HG03097 (cell line): Measurements from ENCODE around the gene SH2D5.
"Not testable (repeated sequence)": the region's sequence is repeated elsewhere in the genome, so short reads cannot be mapped to it uniquely, and the experiment has no call there.

Source experiments
- ATAC-seq: cut with Tn5 transposase; IDR thresholded peaks from one replicate; pipeline ENCODE4 v1.9.1; 2021; ENCODE audit not compliant: unreplicated experiment, low FRiP score

The SH2D5 gene

GRCh38 chr1:20729155-20729931, 3.2 kb downstream of the SH2D5 start:
- ATAC-seq: no peak

- no peak for ATAC-seq
Observed at GRCh38 chr1:20728371-20729154, 3.9 kb downstream of the SH2D5 start.

DNA sequence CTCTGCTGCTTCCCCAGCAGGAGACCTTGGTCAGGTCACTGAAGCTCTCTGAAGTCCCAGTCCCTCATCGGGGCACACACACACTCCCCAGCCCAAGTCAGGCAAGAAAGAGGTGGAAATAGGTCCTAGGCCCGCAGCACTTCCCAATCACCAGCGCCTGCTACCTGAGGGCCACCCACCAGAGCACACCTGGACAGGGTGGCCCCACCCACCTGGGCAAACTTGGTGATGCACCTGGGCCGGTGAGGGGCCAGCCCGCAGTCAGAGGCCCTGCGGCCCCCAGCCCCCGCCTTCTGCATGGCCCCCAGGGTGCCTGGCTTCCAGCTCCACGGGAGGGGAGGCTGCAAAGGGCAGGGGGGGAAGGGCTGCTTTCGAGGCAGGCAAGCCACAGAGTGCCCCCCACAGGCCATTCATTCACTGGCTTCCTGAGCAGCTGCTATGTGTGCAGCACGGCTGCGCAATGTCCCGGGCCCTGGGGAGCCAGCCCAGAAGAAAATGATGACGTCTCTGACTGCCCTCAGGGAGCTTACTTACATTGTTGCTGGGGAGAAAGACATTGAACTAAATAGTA, 4.7 kb downstream of the SH2D5 start:
- no peak for ATAC-seq

DNA sequence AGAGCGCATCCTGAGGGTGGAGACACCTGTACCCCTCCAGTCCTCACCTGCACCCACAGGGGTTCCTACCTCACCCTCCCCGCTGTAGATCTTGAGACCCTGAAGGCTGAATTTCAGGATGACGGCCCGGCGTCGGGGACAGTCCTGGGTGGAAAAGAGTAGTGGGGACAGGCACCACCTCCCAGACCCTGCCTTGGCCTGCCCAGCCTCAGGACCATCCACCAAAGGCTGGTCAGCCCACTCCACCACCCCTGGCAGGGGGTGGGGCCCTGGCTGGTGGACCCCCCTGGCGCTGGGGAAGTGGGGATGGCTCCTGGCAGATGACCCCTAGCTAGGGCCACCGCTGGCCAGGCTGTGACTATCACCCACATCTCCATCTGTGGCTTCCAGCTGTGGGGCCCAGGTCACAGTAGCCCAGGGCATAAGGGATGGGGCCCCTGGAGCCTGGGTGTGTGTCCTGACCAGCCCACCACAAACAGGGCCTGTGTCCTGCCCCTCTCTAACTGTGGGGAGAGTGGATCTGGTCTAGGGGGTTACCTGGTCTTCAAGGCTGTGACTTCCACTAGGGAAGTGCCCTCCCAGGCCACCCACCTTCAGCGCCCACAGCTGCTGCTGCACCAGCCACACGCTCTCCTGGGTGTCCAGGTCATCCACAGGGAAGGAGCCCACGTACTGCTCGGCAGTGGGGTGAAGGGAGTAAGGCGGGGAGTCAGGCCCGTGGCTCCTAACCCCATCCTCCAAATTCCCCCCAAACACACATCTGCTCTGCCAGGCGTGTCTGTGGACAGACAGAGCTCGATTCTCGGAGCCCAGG, 5.4 kb downstream of the SH2D5 start:
- ATAC-seq: no peak

DNA sequence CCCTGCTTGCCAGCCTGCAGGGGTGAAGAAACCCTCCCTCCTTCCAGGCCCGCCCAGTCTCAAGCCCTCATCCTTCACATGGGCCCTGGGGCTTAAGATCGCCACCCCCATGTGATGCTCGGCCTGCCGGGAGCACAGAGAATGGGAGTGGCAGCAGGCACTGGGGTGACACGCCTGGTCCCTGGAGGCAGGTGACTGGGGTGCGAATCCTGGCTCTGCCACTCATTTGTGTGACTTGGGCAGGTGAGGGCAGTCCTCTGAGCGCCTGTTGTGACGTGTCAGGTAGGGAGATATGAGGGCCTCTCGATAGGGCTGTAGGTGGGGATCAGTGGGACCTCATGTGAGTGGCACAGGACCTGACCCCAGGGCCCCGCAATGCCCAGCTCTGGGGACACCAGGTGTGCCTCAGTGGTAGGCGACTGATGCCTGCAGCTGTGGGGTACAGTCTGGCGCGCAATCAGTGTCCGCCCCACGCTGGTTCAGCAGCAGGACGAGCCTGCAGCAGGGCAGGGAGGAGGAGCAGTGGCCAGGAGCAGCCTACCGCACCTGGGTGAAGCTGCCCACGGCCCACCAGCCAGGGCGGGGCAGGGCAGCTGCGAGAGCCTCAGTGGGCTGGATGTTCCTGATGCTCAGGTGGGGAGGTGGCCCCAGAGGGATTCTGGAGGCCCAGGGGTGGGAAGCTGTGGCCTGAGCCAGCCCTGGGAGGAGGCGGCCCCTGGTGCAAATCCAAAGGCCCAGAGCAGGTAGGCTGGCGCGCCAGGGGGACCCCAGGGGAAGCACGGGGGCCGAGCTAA, 6.2 kb downstream of the SH2D5 start:
- no peak for ATAC-seq

DNA sequence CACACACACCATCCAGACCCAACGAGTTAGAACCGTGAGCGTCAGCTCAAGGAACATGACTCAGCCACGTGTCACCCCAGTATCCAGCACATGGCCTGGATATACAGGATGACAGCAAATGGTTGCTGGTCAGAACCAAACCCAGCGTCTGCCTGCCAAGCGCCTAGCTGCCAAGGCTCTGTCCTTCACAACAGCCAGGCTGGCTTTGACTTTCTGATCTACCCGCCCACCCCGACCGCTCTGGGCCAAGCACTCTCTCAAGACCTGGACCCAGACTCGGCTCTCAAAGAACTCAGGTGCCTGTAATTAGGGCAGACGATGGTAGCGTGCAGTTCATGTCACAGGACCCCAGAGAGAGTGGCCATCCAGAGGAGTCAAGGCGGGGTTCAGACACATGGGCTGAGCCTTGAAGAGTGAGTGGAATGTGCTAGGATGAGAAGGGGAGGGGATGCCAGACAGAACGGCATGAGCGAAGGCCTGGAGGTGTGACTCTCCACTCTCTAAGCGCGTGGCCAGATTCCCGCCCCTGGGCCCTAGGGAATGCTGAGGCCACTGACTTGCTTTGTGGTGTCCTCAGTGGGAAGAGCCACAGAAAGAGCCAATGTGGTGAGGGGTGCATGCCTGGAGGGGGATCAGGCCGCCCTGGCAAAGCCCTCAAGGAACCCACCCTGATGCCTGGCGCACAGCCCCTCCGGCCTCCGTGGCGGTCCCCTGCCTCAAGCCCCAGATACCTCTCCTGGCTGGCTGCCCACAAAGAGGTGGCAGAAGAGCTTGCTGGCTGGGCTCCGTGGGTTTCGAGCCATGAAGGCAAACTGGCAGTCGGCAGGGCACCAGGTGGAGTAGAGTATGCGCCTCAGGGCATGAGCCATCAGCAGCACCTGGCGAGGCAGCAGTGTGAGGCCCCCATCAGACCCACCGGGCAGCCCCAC, 7.0 kb downstream of the SH2D5 start:
- no peak for ATAC-seq

DNA sequence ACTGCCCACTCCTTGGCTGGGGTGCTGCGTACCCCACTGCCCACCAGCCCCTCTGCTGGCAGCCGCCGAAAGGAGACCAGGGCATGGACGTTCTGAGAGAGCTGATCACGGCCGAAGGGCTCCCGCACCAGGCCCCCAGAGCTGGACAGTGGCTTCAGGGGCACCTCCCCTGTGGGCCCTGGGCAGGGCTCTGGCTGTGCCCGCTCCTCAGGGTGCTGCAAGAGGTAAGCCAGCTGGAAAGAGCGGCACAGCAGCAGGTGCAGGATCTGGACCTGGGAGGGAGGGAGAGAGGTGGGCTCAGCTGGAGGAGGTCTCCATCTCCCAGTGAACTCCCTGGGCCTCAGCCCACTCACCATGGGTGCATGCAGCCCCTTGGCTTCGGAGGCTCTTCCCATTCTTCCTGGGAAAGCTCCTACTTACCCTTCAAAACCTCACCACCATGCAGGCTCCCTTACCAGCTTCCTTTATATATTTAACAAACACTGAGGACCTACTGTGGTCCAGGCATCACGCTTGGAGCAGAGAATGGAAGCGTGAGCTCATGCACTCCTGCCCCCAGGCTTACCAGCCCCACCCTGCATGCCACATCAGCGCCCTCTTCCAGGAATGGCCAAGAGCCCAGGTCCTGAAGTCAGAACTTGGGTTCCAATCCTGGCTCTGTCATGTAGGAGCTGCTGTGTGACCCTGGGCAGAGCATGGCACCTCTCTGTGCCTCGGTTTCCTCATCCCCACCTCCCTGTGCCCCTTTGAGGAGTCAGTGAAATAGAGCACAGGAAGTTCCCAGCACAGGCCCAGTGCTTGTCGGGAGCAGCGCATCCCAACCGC, 7.9 kb downstream of the SH2D5 start:
- ATAC-seq: no peak

- ATAC-seq: no peak
Observed at GRCh38 chr1:20723537-20724363, 8.8 kb downstream of the SH2D5 start.

- ATAC-seq: no peak
Observed at GRCh38 chr1:20723159-20723536, 9.4 kb downstream of the SH2D5 start.

- no peak for ATAC-seq
Observed at GRCh38 chr1:20721117-20722061, 11.1 kb downstream of the SH2D5 start.

GRCh38 chr1:20720631-20721091, 11.8 kb downstream of the SH2D5 start:
- ATAC-seq: no peak

- ATAC-seq: no peak
Observed at GRCh38 chr1:20719871-20720620, 12.5 kb downstream of the SH2D5 start.

GRCh38 chr1:20719261-20719660, 13.2 kb downstream of the SH2D5 start:
- ATAC-seq: no peak

DNA sequence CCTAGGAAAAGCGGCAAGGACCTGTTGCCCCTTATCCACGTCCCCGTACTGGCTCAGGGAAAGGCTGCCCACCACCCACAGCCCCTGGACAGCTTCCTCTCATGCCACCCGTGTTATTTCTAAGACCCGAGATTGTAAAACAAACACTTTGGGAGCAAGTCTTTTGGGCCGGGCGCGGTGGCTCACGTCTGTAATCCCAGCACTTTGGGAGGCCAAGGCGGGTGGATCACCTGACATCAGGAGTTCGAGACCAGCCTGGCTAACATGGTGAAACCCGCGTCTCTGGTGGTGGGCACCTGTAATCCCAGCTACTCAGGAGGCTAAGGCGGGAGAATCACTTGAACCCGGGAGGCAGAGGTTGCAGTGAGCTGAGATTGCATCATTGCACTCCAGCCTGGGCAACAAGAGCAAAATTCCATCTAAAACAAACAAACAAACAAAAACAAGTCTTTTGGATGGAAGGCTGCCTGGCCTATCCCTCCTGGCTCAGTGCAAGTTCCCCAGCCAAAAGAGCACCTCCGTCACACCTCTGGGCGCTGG, 14.1 kb downstream of the SH2D5 start:
- not testable (repeated sequence) for ATAC-seq
